Lung (tissue), 12 donors: ENCODE results near the gene FRRS1L. TPM values are rescaled to one million over a fixed set of nuclear protein-coding genes. Genes with fewer than 3 reads are reported as not detected.

Experiments used
- ATAC-seq: fragments of 200-7000 bp; cut with Tn5 transposase; one replicate; pipeline ENCODE4 v1.9.1; 2020; ENCODE audit warnings: moderate number of reproducible peaks; ENCODE audit not compliant: insufficient read depth, low FRiP score
- DNase-seq, 3 donors: peaks; one replicate each; pipeline ENCODE4 v3.0.0-alpha.2; 2013 to 2017
- H3K27ac ChIP-seq, 2 donors: one replicate each; pipeline ENCODE4 v1.5.1; 2013; ENCODE audit warnings: mild to moderate bottlenecking in 2 of 2, moderate library complexity in 2 of 2, control low read depth in 1 of 2, inconsistent platforms in 1 of 2, low read depth in 1 of 2, low read length in 1 of 2
- H3K27me3 ChIP-seq, 3 donors: one replicate each; pipeline ENCODE4 v1.5.1; 2013; ENCODE audit warnings: low read length in 2 of 3; ENCODE audit not compliant: control insufficient read depth in 3 of 3, insufficient read depth in 3 of 3
- H3K36me3 ChIP-seq, 4 donors: one replicate each; pipeline ENCODE4 v1.5.1; 2013; ENCODE audit warnings: low read length in 4 of 4, mild to moderate bottlenecking in 1 of 4, moderate library complexity in 1 of 4; ENCODE audit not compliant: control insufficient read depth in 4 of 4, insufficient read depth in 4 of 4
- H3K4me1 ChIP-seq, 5 donors: one replicate each; pipeline ENCODE4 v1.5.1; 2013; ENCODE audit warnings: low read length in 5 of 5, mild to moderate bottlenecking in 2 of 5, moderate library complexity in 1 of 5; ENCODE audit not compliant: control insufficient read depth in 5 of 5, insufficient read depth in 5 of 5
- H3K4me3 ChIP-seq: one replicate; pipeline ENCODE4 v1.5.1; 2013; ENCODE audit warnings: mild to moderate bottlenecking, control low read depth, moderate library complexity
- H3K9ac ChIP-seq, 2 donors: one replicate each; pipeline ENCODE4 v1.5.1; 2013; ENCODE audit warnings: low read length in 2 of 2, control low read depth in 1 of 2; ENCODE audit not compliant: insufficient read depth in 1 of 2
- H3K9me3 ChIP-seq, 4 donors: one replicate each; pipeline ENCODE4 v1.5.1; 2013; ENCODE audit warnings: low read length in 3 of 4, mild to moderate bottlenecking in 1 of 4, moderate library complexity in 1 of 4; ENCODE audit not compliant: control insufficient read depth in 4 of 4, insufficient read depth in 3 of 4
- CTCF ChIP-seq: IDR thresholded peaks from 2 replicates; pipeline ENCODE4 v1.5.1; 2012; ENCODE audit warnings: mild to moderate bottlenecking; ENCODE audit errors: control extremely low read depth, extremely low read depth
- WGBS, 2 donors: extraction: QIAGEN DNeasy Blood & Tissue Kit; methylation state at CpG; one replicate each; pipeline ENCODE4 v1.1.7; 2013; 5-methylcytosine and 5-hydroxymethylcytosine counted together
- polyA plus RNA-seq, 2 donors: library from polyadenylated mRNA; stranded (reverse); fragments of 200-250 nt; gene quantifications; one replicate each; pipeline ENCODE4 v1.2.1, GENCODE V29; 2013
- total RNA-seq, 2 donors: library from RNA; depleted of rRNA in 1 of 2; stranded (reverse); fragments of >200 nt in 1 of 2; gene quantifications; one replicate each; pipeline ENCODE4 v1.2.1, GENCODE V29; 2014 to 2021
- donor health status: control.
- donor health status: control.
- donor health status: Bipolar disorder and iron deficiency.
- donor health status: healthy.
- donor health status: DM: yes; HTN: yes; CAD: no.

The FRRS1L gene
- total and polyA plus RNA-seq, 4 donors: under 0.01 to 1.2 (median 0.03) TPM; not detected in 1

GRCh38 chr9:109192732-109193361, 25.8 kb upstream of the FRRS1L start:
- DNase-seq (peak; percentile 17 to 41 (median 27)), ATAC-seq (no peak)
- Histone ChIP-seq H3K27ac (no peak overlapping the region), H3K9me3 (no peaks in the 10 kb centered on the region), H3K4me3 (no peak overlapping the region), H3K9ac (no peak overlapping the region), H3K4me1 (peaks cover 0 to 3% (median 0%) of the 10 kb centered on the region in 5 donors), H3K36me3 (no peaks in the 10 kb centered on the region), H3K27me3 (no peaks in the 10 kb centered on the region)
- 52 to 59% methylated on average over 7 of the region's 7 CpGs for WGBS, 2 donors
- no peak for TF ChIP-seq CTCF

- peaks cover 0 to 3% (median 0%) of the 10 kb centered on the region in 5 donors for H3K4me1 ChIP-seq
- H3K27me3 ChIP-seq: no peaks in the 10 kb centered on the region
- H3K36me3 ChIP-seq: no peaks in the 10 kb centered on the region
- no peak overlapping the region for H3K27ac ChIP-seq
- DNase-seq: no peak
- no peak for TF ChIP-seq CTCF
- H3K9me3 ChIP-seq: no peaks in the 10 kb centered on the region
- 91 to 92% methylated on average over 9 of the region's 9 CpGs for WGBS, 2 donors
- H3K9ac ChIP-seq: no peak overlapping the region
- ATAC-seq: no peak
- no peak overlapping the region for H3K4me3 ChIP-seq
Observed at GRCh38 chr9:109191746-109192145, 24.7 kb upstream of the FRRS1L start.

- no peak overlapping the region for H3K27ac ChIP-seq
- WGBS, 2 donors: 39 to 55% methylated on average over 1 of the region's 1 CpG
- no peaks in the 10 kb centered on the region for H3K36me3 ChIP-seq
- no peak for TF ChIP-seq CTCF
- H3K27me3 ChIP-seq: no peaks in the 10 kb centered on the region
- no peak overlapping the region for H3K4me3 ChIP-seq
- DNase-seq: no peak
- no peaks in the 10 kb centered on the region for H3K9me3 ChIP-seq
- H3K9ac ChIP-seq: no peak overlapping the region
- H3K4me1 ChIP-seq: peaks cover 0 to 3% (median 0%) of the 10 kb centered on the region in 5 donors
- no peak for ATAC-seq
Observed at GRCh38 chr9:109190151-109190550, 23.1 kb upstream of the FRRS1L start.
